ENCODE data around the gene VTCN1. TPM values are rescaled to one million over a fixed set of nuclear protein-coding genes. Genes with fewer than 3 reads are reported as not detected.

VTCN1 gene
- total RNA-seq, 2 experiments from 2014 or later, result not detected

- Histone ChIP-seq H3K27ac (ENCODE audit: low read depth, low read length, poor library complexity, severe bottlenecking) (no peak overlapping the region), H3K4me3 (ENCODE audit: low read depth, low read length, poor library complexity, severe bottlenecking) (no peak overlapping the region), H3K4me2 (ENCODE audit: low read length) (no peak overlapping the region), H3K36me3 (ENCODE audit: insufficient read depth, low read length) (no peaks in the 10 kb centered on the region), H4K20me1 (ENCODE audit: insufficient read depth, low read length) (no peaks in the 10 kb centered on the region), H2AFZ (ENCODE audit: low read length) (no peak overlapping the region), H3K4me1 (ENCODE audit: insufficient read depth, low read length, poor library complexity, severe bottlenecking) (no peaks in the 10 kb centered on the region), H3K79me2 (ENCODE audit: insufficient read depth, low read depth, low read length) (no peaks in the 10 kb centered on the region), H3K9me3 (ENCODE audit: low read length) (no peaks in the 10 kb centered on the region), H3K9me2 (ENCODE audit: insufficient read depth, low read length) (no peaks in the 10 kb centered on the region)
- BruUV-seq (replicated peaks), result no TSS peak
- no peak for TF ChIP-seq CTCF (conservative IDR thresholded peaks at IDR 0.05; ENCODE audit: low read length)
- TF ChIP-seq EZH2phosphoT487 (IDR thresholded peaks at IDR 0.05; ENCODE audit: borderline replicate concordance, low read depth, low read length), result no peak
- no peak for DNase-seq (ENCODE audit: low spot score)
- CTCF ChIA-PET (ENCODE audit: unreplicated experiment), result no interaction called here
- intact Hi-C loops (cut with micrococcal nuclease; ENCODE audit: unreplicated experiment), result no loop called here
- POLR2A ChIA-PET, result interaction anchor here (0.7 kb wide), 1 partner anchor 39 kb away, joined by 3 read pairs; no protein-coding TSS in a partner anchor
Measured at GRCh38 chr1:117177376-117177775, 33.4 kb downstream of the VTCN1 start.

- POLR2A ChIA-PET, result interaction anchor here (0.6 kb wide), 2 partner anchors 34 to 1240 kb away, joined by 3 read pairs; no protein-coding TSS in a partner anchor
- Histone ChIP-seq H3K9me2 (ENCODE audit: insufficient read depth, low read length) (no peaks in the 10 kb centered on the region), H4K20me1 (ENCODE audit: insufficient read depth, low read length) (no peaks in the 10 kb centered on the region), H3K4me2 (ENCODE audit: low read length) (no peak overlapping the region), H3K36me3 (ENCODE audit: insufficient read depth, low read length) (no peaks in the 10 kb centered on the region), H3K9me3 (ENCODE audit: low read length) (no peaks in the 10 kb centered on the region), H3K4me1 (ENCODE audit: insufficient read depth, low read length, poor library complexity, severe bottlenecking) (no peaks in the 10 kb centered on the region), H3K27ac (ENCODE audit: low read depth, low read length, poor library complexity, severe bottlenecking) (no peak overlapping the region), H2AFZ (ENCODE audit: low read length) (no peak overlapping the region), H3K4me3 (ENCODE audit: low read depth, low read length, poor library complexity, severe bottlenecking) (no peak overlapping the region), H3K79me2 (ENCODE audit: insufficient read depth, low read depth, low read length) (no peaks in the 10 kb centered on the region)
- TF ChIP-seq CTCF (conservative IDR thresholded peaks at IDR 0.05; ENCODE audit: low read length), result no peak
- no peak for TF ChIP-seq EZH2phosphoT487 (IDR thresholded peaks at IDR 0.05; ENCODE audit: borderline replicate concordance, low read depth, low read length)
- CTCF ChIA-PET (ENCODE audit: unreplicated experiment), result no interaction called here
- intact Hi-C loops (cut with micrococcal nuclease; ENCODE audit: unreplicated experiment), result no loop called here
- DNase-seq (ENCODE audit: low spot score), result no peak
- BruUV-seq (replicated peaks), result no TSS peak
Measured at GRCh38 chr1:117176579-117176978, 34.1 kb downstream of the VTCN1 start.

- POLR2A ChIA-PET, result interaction anchor here (0.6 to 1.0 kb wide), 2 partner anchors 15 to 1170 kb away, joined by 3 read pairs; no protein-coding TSS in a partner anchor
- intact Hi-C loops (cut with micrococcal nuclease; ENCODE audit: unreplicated experiment), result no loop called here
- H3K9me3 ChIP-seq (ENCODE audit: low read length), result no peaks in the 10 kb centered on the region
- H3K4me1 ChIP-seq (ENCODE audit: insufficient read depth, low read length, poor library complexity, severe bottlenecking), result no peaks in the 10 kb centered on the region
- H3K27ac ChIP-seq (ENCODE audit: low read depth, low read length, poor library complexity, severe bottlenecking), result no peak overlapping the region
- CTCF ChIA-PET (ENCODE audit: unreplicated experiment), result no interaction called here
- BruUV-seq (replicated peaks), result no TSS peak
- H3K9me2 ChIP-seq (ENCODE audit: insufficient read depth, low read length), result no peaks in the 10 kb centered on the region
- H3K79me2 ChIP-seq (ENCODE audit: insufficient read depth, low read depth, low read length), result no peaks in the 10 kb centered on the region
- H2AFZ ChIP-seq (ENCODE audit: low read length), result no peak overlapping the region
- H4K20me1 ChIP-seq (ENCODE audit: insufficient read depth, low read length), result no peaks in the 10 kb centered on the region
- TF ChIP-seq EZH2phosphoT487 (IDR thresholded peaks at IDR 0.05; ENCODE audit: borderline replicate concordance, low read depth, low read length) (no peak), CTCF (conservative IDR thresholded peaks at IDR 0.05; ENCODE audit: low read length) (no peak)
- H3K36me3 ChIP-seq (ENCODE audit: insufficient read depth, low read length), result no peaks in the 10 kb centered on the region
- no peak overlapping the region for H3K4me3 ChIP-seq (ENCODE audit: low read depth, low read length, poor library complexity, severe bottlenecking)
- H3K4me2 ChIP-seq (ENCODE audit: low read length), result no peak overlapping the region
- DNase-seq (ENCODE audit: low spot score), result no peak
Measured at GRCh38 chr1:117174851-117175250, 35.9 kb downstream of the VTCN1 start.
